Keratinocyte (primary cell): ENCODE data around the gene ZNF470. TPM values are rescaled to one million over a fixed set of nuclear protein-coding genes. Genes with fewer than 3 reads are reported as not detected.

ENCODE experiments used
- DNase-seq: peaks from one replicate; pipeline ENCODE4 v3.0.0-alpha.2; 2011; ENCODE audit warnings: low read depth, missing footprints, low spot score
- FAIRE-seq: peaks from 2 replicates; lab custom pipeline; 2011; peaks lifted over from hg19 to GRCh38; lab: Jason Lieb, UNC
- H2AFZ ChIP-seq: 2 replicates; pipeline ENCODE4 v1.6.0; 2012; ENCODE audit warnings: low read length, control low read depth, inconsistent platforms; ENCODE audit not compliant: control insufficient read depth
- H3K27ac ChIP-seq: 2 replicates; pipeline ENCODE4 v1.5.1; 2011; ENCODE audit warnings: low read length; ENCODE audit not compliant: control insufficient read depth, insufficient read depth
- H3K27me3 ChIP-seq: 3 replicates; pipeline ENCODE4 v1.6.0; 2011; ENCODE audit warnings: low read length; ENCODE audit not compliant: control insufficient read depth, insufficient read depth; ENCODE audit errors: extremely low read depth
- H3K36me3 ChIP-seq, 2 experiments: 2 replicates in 1 of 2; 3 replicates in 1 of 2; pipeline ENCODE4 v1.5.1; 2011; ENCODE audit warnings: low read length in 2 of 2, mild to moderate bottlenecking in 1 of 2; ENCODE audit not compliant: control insufficient read depth in 2 of 2, insufficient read depth in 2 of 2; ENCODE audit errors: extremely low read depth in 1 of 2
- H3K4me1 ChIP-seq: 3 replicates; pipeline ENCODE4 v1.5.1; 2011; ENCODE audit warnings: low read length; ENCODE audit not compliant: control insufficient read depth, insufficient read depth; ENCODE audit errors: extremely low read depth
- H3K4me2 ChIP-seq: 3 replicates; pipeline ENCODE4 v1.6.0; 2011; ENCODE audit warnings: low read depth, low read length; ENCODE audit not compliant: control insufficient read depth, insufficient read depth; ENCODE audit errors: extremely low read depth
- H3K4me3 ChIP-seq, 3 experiments: fragments of 200-600 bp in 1 of 3; sonication (generic) in 1 of 3; 2 replicates in 2 of 3; 3 replicates in 1 of 3; pipeline ENCODE4 v1.5.1; 2011 to 2016; ENCODE audit warnings: low read length in 3 of 3, mild to moderate bottlenecking in 3 of 3, control low read depth in 2 of 3, inconsistent platforms in 1 of 3, low read depth in 1 of 3, mixed read lengths in 1 of 3, mixed run types in 1 of 3, moderate library complexity in 1 of 3; ENCODE audit not compliant: control insufficient read depth in 2 of 3, insufficient read depth in 2 of 3; ENCODE audit errors: extremely low read depth in 1 of 3
- H3K79me2 ChIP-seq: 2 replicates; pipeline ENCODE4 v1.6.0; 2012; ENCODE audit warnings: low read length; ENCODE audit not compliant: control insufficient read depth, insufficient read depth
- H3K9ac ChIP-seq: 3 replicates; pipeline ENCODE4 v1.6.0; 2011; ENCODE audit warnings: low read length; ENCODE audit not compliant: control insufficient read depth, insufficient read depth; ENCODE audit errors: extremely low read depth
- H3K9me1 ChIP-seq: 3 replicates; pipeline ENCODE4 v1.6.0; 2011; ENCODE audit warnings: low read length; ENCODE audit not compliant: control insufficient read depth, insufficient read depth; ENCODE audit errors: extremely low read depth
- H3K9me3 ChIP-seq: 2 replicates; pipeline ENCODE4 v1.5.1; 2012; ENCODE audit warnings: low read depth, low read length; ENCODE audit not compliant: control insufficient read depth
- H4K20me1 ChIP-seq: 3 replicates; pipeline ENCODE4 v1.6.0; 2011; ENCODE audit warnings: low read length; ENCODE audit not compliant: control insufficient read depth, insufficient read depth; ENCODE audit errors: extremely low read depth
- EZH2 ChIP-seq: IDR thresholded peaks from one replicate; pipeline ENCODE4 v1.6.1; 2012; ENCODE audit warnings: inconsistent platforms, mild to moderate bottlenecking, low read length, moderate library complexity
- dilution Hi-C: fragments of 300-500 bp; cut with MboI; formaldehyde crosslinking; loops from one replicate; pipeline ENCODE4 v1.7.0; 2020; ENCODE audit warnings: low sequenced_read_pairs; ENCODE audit not compliant: extremely low pct_ligation_motif_present
- polyA minus RNA-seq, 3 experiments: library from RNA; depleted of rRNA, polyadenylated mRNA; stranded (reverse); fragments of >200 nt; gene quantifications; 1 replicate in 1 of 3; 2 replicates in 1 of 3; 3 replicates in 1 of 3; pipeline ENCODE4 v1.2.3, GENCODE V29; 2011
- polyA plus RNA-seq, 5 experiments: library from polyadenylated mRNA; depleted of rRNA in 3 of 5; stranded (reverse) in 3 of 5; stranded (forward) in 1 of 5; unstranded in 1 of 5; fragments of >200 nt; gene quantifications; 1 replicate in 1 of 5; 2 replicates in 3 of 5; 3 replicates in 1 of 5; pipeline versions ENCODE4 v1.2.1 to v1.2.3, GENCODE V29; 2011 to 2012; ENCODE audit warnings: missing spikeins in 2 of 5, low read depth in 1 of 5, low replicate concordance in 1 of 5
- TF ChIP-seq, protein P1 (sequence below), 3 experiments: IDR thresholded peaks in 1 of 3; conservative IDR thresholded peaks in 1 of 3; optimal IDR thresholded peaks in 1 of 3; 2 replicates in 2 of 3; 3 replicates in 1 of 3; pipeline versions ENCODE3 to v1.5.1; 2011; ENCODE audit warnings: low read length in 3 of 3, mild to moderate bottlenecking in 3 of 3, moderate library complexity in 2 of 3, control low read depth in 1 of 3, inconsistent platforms in 1 of 3; ENCODE audit not compliant: insufficient read depth in 2 of 3; ENCODE audit errors: extremely low read depth in 1 of 3

ZNF470 gene
- polyA plus RNA-seq (1.7 to 3.2 TPM (median 2.7 TPM) in 3 replicates), polyA minus RNA-seq (0.89 to 3.2 TPM (median 1.5 TPM) in 3 replicates)
- polyA plus RNA-seq (2011; ENCODE audit: low read depth): 3.1 TPM
- polyA plus RNA-seq (2011; cell fraction: cytosol; rRNA removed): 1.4 and 2.0 TPM in 2 replicates
- polyA plus RNA-seq (2011; cell fraction: nucleus; rRNA removed): 5.1 and 5.8 TPM in 2 replicates
- 2.5 and 3.3 TPM in 2 replicates for polyA plus RNA-seq (2012; ENCODE audit: low replicate concordance)
- polyA minus RNA-seq (2011; cell fraction: cytosol; rRNA and poly(A)+ RNA removed): 2.1 TPM
- 2.5 and 7.2 TPM in 2 replicates for polyA minus RNA-seq (2011; cell fraction: nucleus; rRNA and poly(A)+ RNA removed)

DNA sequence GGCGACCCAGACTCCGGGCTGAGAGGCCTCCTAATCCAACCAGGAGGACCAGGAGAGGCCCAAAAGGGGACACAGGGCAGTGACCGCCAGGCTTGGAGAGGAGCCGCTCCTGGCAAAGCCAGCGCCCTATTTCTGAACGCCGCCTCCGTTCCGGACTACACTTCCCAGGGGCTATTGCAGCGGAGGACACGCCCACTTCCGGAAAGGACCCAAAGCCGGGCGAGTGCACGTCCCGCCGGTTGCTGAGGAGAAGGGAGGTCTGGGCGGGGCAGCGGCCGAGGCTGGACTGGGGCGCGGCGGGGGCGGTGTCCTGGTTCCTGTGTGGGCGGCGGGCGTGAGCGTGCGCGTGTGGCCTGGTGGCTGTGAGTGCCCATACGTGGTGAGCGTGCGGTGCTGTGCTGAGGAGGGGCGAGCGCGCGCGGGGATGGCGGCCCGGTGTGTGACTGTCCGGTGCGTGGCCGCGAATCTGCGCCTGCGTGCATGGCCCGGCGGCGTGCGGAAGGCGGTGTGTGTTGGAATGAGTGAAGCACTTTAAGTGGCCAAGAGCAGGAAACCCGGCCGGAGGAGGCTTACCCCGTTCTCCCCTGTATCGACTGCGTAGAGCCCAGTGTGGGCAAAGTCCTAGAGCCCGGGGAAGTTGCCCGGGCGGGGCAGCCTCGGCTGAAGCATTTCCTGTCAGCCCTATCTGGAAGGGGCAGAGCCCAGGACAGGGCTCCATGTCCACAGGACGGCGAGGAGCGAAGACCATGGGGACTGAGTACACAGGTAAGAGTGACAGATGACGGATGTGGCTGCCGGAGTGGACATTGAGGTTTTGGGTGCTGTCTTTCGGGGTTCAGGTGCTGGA is at the start of gene ZNF470:
TSS of gene ZNF470 (plus strand) at position 195 of the 847 bp plus-strand sequence. CDS start 2,844 bp downstream, outside the sequence.
- dilution Hi-C loops: no loop called here
- Histone ChIP-seq H3K9me1 (no peaks in the 10 kb centered on the region), H3K4me1 (no peaks in the 10 kb centered on the region), H3K27ac (peak within 1 kb of the TSS; percentile 28), H3K4me3 (peak within 1 kb of the TSS; percentile 69 to 92 (median 87)), H3K79me2 (no peaks in the 10 kb centered on the region), H3K4me2 (peak within 1 kb of the TSS; percentile 63), H3K36me3 (peaks cover 6 to 13% of the 10 kb centered on the region in 2 experiments), H3K9ac (peak within 1 kb of the TSS; percentile 73), H2AFZ (peak within 1 kb of the TSS; percentile 98), H3K9me3 (peaks cover 13% of the 10 kb centered on the region), H3K27me3 (no peaks in the 10 kb centered on the region), H4K20me1 (no peaks in the 10 kb centered on the region)
- FAIRE-seq (peak; percentile 51), DNase-seq (peak; percentile 36)
- TF ChIP-seq, protein P1, sequence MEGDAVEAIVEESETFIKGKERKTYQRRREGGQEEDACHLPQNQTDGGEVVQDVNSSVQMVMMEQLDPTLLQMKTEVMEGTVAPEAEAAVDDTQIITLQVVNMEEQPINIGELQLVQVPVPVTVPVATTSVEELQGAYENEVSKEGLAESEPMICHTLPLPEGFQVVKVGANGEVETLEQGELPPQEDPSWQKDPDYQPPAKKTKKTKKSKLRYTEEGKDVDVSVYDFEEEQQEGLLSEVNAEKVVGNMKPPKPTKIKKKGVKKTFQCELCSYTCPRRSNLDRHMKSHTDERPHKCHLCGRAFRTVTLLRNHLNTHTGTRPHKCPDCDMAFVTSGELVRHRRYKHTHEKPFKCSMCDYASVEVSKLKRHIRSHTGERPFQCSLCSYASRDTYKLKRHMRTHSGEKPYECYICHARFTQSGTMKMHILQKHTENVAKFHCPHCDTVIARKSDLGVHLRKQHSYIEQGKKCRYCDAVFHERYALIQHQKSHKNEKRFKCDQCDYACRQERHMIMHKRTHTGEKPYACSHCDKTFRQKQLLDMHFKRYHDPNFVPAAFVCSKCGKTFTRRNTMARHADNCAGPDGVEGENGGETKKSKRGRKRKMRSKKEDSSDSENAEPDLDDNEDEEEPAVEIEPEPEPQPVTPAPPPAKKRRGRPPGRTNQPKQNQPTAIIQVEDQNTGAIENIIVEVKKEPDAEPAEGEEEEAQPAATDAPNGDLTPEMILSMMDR (optimal IDR thresholded peaks at IDR 0.05 in 1 of 3, IDR thresholded peaks at IDR 0.05 in 1 of 3, conservative IDR thresholded peaks at IDR 0.05 in 1 of 3; ENCODE audit: extremely low read depth in 1 of 3, insufficient read depth in 2 of 3, low read length in 3 of 3): no peak

DNA sequence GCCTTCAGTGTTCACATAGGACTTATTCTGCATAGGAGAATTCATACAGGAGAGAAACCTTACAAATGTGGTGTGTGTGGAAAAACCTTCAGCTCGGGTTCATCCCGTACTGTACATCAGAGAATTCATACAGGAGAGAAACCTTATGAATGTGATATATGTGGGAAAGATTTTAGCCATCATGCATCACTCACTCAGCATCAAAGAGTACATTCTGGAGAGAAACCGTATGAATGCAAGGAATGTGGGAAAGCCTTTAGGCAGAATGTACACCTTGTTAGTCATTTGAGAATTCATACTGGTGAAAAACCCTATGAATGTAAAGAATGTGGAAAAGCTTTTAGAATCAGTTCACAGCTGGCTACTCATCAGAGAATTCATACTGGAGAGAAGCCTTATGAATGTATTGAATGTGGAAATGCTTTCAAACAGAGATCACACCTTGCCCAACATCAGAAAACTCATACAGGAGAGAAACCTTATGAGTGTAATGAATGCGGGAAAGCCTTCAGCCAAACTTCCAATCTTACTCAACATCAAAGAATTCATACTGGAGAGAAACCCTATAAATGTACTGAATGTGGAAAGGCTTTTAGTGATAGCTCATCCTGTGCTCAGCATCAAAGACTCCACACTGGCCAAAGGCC is 41.9 kb upstream of the ZNF470 start:
- Histone ChIP-seq H3K36me3 (no peaks in the 10 kb centered on the region), H3K4me3 (no peak overlapping the region), H2AFZ (no peak overlapping the region), H3K9ac (no peak overlapping the region), H3K9me1 (no peaks in the 10 kb centered on the region), H3K4me2 (no peak overlapping the region), H3K9me3 (peaks cover 45% of the 10 kb centered on the region), H3K4me1 (no peaks in the 10 kb centered on the region), H4K20me1 (no peaks in the 10 kb centered on the region), H3K79me2 (no peaks in the 10 kb centered on the region), H3K27ac (no peak overlapping the region), H3K27me3 (no peaks in the 10 kb centered on the region)
- dilution Hi-C loops: no loop called here
- no peak for FAIRE-seq
- no peak for TF ChIP-seq EZH2
- TF ChIP-seq, protein P1 (optimal IDR thresholded peaks at IDR 0.05 in 1 of 3, IDR thresholded peaks at IDR 0.05 in 1 of 3, conservative IDR thresholded peaks at IDR 0.05 in 1 of 3; ENCODE audit: extremely low read depth in 1 of 3, insufficient read depth in 2 of 3, low read length in 3 of 3): no peak
- DNase-seq: no peak
